ENCODE data around the gene PHF20.
"Not testable (repeated sequence)": the region's sequence is repeated elsewhere in the genome, so short reads cannot be mapped to it uniquely, and the experiment has no call there.

The PHF20 gene

DNA sequence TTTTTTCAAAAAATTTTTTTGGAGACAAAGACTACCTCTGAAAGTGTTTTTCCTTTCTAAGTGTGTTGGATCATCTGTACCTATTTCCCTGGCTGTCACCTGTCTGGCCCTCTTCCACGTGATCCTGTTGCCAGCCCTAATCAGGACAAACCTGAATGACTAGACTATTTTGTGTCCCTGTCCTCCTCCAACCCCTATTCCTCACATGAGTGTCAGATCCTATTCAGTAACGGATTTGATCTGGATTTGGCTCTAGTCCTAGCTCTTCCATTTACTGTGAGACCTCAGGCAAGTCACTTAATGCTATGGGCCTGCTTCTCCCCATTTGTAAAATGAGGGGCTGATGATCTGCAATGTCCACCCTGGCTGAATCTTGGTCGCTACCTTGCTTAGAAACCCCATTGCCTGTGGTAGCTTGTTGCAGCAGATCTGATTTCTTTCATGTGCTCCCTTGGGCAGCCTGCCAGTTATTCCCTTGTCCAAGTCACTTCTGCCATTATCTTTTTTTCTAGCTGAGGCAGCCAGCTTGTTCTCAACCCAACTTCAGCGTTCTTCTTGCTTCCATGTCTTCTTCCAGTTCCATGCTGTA lies 4.8 kb downstream of the PHF20 start:
- no peak for DNase-seq (ENCODE audit: low read depth in 2 of 2, low spot score in 1 of 2)

DNA sequence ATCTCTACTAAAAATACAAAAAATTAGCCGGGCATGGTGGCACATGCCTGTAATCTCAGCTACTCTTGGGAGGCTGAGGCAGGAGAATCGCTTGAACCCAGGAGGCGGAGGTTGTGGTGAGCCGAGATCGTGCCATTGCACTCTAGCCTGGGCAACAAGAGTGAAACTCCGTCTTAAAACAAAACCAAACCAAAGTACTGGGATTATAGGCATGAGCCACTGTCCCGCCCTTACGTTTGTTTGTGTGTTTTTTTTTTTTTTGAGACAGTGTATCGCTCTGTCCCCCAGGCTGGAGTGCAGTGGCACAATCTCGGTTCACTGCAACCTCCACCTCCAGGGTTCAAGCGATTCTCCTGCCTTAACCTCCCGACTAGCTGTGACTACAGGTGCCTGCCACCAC lies 12.0 kb downstream of the PHF20 start:
- not testable (repeated sequence) for DNase-seq (ENCODE audit: low read depth in 2 of 2, low spot score in 1 of 2)

DNA sequence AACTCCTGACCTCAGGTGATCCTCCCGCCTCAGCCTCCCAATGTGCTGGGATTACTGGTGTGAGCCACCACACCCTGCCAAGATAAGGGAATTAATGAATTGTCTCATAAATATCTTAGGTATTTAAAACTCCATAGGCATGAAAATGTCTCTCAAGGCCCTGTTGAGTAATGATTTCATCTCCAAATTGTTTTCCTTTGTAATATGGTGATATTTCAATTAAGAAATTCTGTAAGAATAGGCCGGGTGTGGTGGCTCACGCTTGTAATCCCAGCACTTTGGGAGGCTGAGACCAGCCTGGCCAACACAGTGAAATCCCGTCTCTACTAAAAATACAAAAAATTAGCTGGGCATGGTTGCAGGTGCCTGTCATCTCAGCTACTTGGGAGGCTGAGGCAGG lies 13.7 kb downstream of the PHF20 start:
- DNase-seq (ENCODE audit: low read depth in 2 of 2, low spot score in 1 of 2): not testable (repeated sequence)

DNA sequence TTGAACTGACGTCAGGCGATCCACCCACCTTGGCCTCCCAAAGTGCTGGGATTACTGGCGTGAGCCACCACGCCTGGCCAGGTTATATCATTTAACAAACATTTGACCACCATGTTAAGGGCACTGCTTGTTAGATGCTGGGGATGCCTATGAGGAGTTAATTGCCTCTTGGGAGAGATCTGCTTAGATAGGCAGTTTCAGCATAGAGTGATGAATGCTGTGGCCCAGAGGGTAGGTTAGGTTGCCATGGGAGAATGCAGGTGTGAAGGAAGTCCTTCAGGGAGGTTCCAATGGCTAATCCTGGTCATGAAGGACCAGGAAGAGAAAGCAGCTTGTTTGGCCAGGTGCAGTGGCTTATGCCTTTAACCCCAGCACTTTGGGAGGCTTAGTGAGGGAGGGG lies 17.0 kb downstream of the PHF20 start:
- no peak for DNase-seq (ENCODE audit: low read depth in 2 of 2, low spot score in 1 of 2)

DNA sequence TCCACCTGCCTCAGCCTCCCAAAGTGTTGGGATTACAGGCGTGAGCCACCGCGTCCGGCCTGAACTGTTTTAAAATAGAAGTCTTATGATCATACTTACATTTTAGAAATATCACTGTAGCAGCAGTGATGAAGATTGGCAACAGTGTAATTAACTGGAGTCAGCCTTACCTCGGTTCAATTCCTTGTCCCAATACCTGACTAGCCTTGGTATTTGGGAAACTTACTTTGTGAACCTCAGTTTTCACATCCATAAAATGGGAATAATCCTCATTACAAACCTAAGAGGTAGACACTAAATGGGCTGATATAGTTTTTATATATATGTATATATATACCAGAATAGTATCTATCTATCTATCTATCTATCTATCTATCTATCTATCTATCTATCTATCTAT lies 19.3 kb downstream of the PHF20 start:
- DNase-seq (ENCODE audit: low read depth in 2 of 2, low spot score in 1 of 2): no peak

DNA sequence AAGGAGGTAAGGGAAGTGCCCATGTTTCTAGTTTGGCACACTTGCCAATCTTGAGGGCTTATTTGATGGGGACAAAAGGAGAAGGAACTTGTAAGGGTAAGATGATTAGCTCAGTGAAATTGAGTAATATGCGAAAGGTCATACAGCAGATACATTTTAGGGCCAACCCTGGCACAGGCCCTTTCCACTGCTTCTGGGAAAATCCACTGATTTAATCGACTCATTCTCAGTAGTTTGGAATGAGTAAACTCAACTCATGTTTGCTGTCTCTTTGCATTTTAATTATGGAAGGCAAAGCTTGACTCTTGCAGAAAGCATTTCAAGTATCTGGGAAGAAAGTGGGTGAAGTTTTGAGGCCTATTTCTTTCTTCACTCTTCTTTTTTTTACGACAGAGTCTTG lies 20.0 kb downstream of the PHF20 start:
- DNase-seq (ENCODE audit: low read depth in 2 of 2, low spot score in 1 of 2): no peak

DNA sequence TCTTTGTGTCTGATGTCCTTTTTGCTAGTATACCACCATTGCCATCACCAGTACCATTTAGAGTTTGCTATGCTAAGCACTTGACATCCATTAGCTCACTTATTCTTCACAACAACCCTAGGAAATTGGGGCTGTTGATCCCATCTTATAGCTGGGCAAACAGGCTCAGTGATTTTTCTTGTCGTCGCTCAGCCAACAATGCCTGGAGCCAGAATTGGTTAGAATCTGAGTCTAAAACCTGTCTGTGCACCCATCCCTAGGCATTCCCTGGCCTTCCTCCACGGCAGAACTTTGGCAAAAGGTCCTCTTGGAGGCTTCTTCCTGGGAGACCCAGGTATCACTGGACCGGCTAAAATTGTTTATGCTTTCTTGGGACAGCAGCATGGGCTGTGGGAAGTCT lies 20.9 kb downstream of the PHF20 start:
- DNase-seq (ENCODE audit: low read depth in 2 of 2, low spot score in 1 of 2): no peak

DNA sequence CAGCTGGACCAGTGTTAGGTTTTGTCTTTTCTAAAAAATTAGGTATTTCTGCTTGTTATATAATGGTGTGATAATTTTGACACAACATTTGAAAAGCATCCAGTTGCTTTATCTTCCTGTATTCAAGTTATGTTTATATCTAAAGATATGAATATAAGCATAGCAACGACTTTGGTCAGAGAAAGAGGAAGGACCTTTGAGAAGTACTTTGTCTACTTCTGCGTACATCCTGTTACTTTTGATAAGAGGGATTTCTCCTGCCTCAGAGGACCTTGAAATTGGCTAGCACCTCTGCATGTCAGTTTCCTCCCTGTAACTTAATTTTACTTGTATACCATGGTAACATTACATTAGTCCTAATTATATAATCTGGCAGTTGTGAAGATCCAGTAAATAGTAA lies 24.8 kb downstream of the PHF20 start:
- DNase-seq (ENCODE audit: low read depth in 2 of 2, low spot score in 1 of 2): no peak

DNA sequence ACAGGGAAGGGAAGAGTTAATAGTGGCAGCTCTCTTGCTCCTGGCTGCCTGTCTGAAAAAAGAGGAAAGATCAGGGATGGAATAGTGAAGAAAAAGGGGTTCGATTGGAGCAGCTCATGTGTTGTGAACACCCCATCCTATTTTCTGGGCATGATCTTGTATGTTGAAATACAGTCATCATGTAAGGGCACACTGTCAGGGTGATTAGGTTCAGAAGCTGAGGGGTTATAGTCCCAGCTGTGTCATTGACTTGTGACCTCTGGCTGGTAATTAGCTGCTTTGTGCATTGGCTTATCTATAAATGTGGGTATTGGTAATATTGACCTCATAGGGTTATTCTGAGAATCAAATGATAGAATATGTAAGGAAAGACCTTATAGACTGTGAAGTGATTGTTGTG lies 30.1 kb downstream of the PHF20 start:
- no peak for DNase-seq (ENCODE audit: low read depth in 2 of 2, low spot score in 1 of 2)

DNA sequence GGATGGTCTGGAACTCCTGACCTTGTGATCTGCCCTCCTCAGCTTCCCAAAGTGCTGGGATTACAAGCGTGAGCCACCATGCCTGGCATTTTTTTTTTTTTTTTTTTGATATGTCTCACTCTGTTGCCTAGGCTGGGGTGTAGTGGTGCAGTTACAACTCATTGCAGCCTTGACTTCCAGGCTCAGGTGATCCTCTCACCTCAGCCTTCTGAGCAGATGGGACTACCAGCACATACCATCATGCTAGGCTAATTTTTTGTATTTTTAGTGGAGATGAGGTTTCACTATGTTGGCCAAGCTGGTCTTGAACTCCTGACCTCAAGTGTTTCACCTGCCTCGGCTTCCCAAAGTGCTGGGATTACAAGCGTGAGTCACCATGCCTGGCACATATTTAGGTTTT lies 34.3 kb downstream of the PHF20 start:
- no peak for DNase-seq (ENCODE audit: low read depth in 2 of 2, low spot score in 1 of 2)

DNA sequence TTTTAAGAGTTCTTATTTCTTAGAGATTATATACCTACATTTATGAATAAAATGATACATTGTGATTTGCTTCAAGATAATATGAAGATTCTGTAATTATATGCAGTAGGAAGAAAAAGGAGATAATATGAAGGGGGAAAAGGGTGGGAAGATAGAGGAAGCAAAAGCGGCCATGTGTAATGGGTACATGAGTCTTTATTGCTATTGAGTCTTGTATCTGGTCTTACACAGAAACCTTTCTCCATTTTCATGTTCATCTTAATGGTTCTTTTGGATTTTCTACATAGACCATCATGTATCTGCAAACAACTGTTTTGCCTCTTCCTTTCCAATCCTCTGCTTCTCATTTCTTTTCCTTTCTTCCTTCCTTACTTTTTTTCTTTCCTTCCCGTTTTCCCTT lies 36.1 kb downstream of the PHF20 start:
- no peak for DNase-seq (ENCODE audit: low read depth in 2 of 2, low spot score in 1 of 2)

DNA sequence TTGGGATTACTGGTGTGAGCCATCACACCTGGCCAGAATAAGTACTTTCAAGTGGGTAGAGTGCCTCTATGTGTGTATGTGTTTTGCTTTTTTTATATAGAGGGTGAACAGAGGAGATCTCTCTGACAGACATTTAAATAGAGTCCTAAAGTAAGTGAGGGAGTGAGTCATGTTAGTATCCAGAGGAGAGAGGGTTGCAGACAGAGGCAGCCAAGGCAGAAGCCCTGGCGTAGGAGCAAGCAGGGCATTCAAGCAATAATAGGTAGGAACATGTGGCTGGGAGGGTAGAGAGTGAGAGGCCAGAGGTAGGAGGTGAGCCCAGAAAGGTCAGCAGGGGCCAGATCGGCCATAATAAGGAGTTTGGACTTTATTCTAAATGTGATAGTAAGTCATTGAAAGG lies 48.9 kb downstream of the PHF20 start:
- DNase-seq (ENCODE audit: low read depth in 2 of 2, low spot score in 1 of 2): no peak

DNA sequence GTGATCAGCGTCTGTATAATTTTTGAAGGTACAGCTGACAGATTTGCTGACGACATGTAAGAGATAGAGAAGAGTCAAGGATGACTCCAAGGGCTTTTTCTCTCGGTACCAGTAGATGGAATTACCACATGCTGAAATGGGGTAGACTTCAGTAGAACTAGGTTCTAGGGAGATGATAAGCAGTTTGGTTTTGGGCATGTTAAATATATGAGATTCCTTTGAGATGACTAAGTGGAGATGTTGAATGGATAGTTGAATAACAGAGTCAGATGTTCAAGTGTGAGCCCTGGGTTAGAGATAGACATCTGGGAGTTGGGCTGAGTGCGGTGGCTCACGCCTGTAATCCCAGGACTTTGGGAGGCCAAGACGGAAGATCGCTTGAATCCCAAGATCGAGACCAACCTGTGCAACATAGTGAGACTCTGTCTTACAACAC lies 50.0 kb downstream of the PHF20 start:
- no peak for DNase-seq (ENCODE audit: low read depth in 2 of 2, low spot score in 1 of 2)

DNA sequence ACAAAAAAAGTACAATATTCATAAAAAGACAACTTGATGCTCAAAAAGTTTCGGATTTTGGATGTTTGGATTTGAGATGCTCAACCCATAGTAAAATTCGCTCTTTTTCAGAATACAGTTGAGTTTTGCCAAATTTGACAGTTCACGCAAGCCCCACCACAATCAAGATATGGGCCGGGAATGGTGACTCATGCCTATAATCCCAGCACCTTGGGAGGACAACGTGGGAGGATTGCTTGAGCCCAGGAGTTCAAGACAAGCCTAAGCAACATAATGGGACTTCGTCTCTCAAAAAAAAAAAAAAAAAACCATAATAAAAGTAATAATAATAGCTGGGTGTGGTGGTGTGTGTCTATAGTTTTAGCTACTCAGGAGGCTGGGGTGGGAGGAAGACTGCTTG lies 51.3 kb downstream of the PHF20 start:
- no peak for DNase-seq (ENCODE audit: low read depth in 2 of 2, low spot score in 1 of 2)

DNA sequence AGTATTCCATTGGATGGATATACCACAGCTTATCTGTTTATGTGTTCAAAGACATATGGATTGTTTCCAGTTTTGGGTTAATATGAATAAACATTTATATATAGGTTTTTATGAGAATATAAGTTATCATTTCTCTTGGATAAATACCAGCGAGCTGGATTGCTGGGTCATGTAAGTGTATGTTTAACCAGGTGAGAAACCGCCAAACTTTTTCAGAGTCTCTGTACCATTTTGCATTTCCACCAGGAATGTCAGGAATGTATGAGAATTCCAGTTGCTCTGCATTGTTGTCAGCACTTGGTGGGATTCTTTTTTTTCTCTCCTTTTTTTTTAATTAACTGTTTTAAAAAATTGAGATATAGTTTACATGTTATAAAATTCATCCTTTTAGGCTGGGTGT lies 52.1 kb downstream of the PHF20 start:
- DNase-seq (ENCODE audit: low read depth in 2 of 2, low spot score in 1 of 2): no peak

DNA sequence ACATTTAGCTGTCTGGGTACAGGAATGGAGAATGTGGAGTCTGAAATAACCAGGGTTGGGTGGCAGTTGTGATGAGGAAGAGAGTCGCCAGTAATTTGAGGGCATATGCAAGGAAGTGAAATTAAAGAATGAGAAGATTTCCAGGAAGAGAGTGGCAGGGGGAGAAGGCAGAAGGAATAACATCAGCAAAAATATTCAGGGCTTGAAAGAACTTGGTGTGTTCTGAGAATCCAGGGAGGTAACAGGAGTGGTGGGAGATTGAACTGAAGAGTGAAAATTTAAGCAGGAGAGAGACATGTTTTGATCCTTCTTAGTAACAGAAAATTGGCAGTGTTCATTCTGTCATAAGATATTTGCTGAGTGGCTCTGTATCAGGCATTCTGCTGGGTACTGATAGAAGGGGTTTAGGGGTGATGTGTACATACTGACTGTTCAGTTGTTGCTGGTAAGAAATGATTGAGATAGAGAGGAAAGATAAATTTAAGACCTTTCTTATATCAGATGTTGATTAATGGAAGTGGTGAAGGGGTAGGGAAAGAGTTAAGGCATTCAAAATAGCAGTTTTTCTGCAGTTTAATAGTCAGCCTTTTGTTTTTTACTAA lies 54.7 kb downstream of the PHF20 start:
- no peak for DNase-seq (ENCODE audit: low read depth in 2 of 2, low spot score in 1 of 2)

DNA sequence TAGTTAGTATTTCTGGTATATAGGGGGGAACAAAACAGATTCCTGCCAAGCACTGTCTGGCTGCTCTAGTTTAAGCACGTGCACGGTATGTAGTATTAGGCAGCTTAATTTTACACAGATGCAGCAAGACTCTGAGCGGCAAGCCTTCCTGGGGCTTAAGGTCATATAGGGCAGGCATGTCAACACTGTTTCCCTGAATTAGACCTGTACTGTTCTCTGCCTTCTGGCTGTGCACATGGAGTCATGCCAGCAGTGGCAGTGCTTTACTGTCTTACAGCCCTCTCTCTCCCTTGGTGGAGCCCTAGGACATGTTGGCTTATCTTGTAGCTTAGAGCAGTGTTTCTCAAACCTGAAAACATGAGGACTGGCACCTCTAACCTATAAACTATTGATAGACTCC lies 56.6 kb downstream of the PHF20 start:
- no peak for DNase-seq (ENCODE audit: low read depth in 2 of 2, low spot score in 1 of 2)

DNA sequence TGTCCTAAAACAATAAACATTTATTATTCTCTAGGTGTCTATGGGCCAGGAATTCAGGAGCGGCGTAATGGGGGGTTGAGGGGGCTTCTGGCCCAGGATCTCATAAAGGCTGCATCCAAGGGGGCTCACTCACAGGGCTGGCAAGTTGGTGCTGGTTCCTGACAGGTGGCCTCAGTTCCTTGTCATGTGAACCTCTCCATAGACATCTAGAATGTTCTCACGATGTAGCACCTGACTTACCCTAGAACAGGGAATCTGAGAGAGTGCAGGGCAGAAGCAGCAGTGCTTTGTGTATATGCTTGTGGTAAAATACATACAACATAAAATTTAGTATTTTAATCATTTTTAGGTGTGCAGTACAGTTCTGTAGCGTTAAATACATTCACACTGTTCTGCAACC lies 57.1 kb downstream of the PHF20 start:
- DNase-seq (ENCODE audit: low read depth in 2 of 2, low spot score in 1 of 2): no peak

DNA sequence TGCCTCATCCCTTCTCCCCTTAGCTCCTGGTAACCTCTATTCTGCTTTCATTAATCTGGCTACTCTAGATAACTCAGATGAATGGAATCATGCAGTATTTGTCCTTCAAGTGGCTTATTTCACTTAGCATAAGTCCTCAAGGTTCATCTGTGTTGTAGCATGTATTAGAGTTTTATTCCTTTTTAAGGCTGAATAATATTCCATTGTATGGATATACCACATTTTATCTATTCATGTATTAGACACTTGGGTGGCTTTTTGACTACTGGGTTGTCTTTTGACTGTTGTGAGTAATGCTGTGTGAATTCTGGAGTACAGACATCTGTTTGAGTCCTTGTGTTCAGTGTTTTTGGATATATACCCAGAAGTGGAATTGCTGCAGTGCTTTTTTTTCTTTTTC lies 58.4 kb downstream of the PHF20 start:
- no peak for DNase-seq (ENCODE audit: low read depth in 2 of 2, low spot score in 1 of 2)

DNA sequence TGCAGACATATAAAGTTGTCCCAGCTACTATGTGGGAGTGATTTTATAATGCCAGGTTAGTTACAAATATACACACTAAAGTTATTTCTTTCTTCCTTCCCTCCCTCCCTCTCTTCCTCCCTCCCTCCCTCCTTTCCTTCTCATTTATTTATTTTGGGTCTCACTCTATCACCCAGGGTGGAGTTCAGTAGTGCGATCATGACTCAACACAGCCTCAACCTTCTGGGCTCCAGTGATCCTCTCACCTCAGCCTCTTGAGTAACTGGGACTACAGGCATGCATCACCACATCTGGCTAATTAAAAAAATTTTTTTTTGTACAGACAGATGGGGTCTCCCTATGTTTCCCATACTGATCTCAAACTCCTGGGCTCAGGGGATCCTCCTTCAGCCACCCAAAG lies 59.2 kb downstream of the PHF20 start:
- no peak for DNase-seq (ENCODE audit: low read depth in 2 of 2, low spot score in 1 of 2)

DNA sequence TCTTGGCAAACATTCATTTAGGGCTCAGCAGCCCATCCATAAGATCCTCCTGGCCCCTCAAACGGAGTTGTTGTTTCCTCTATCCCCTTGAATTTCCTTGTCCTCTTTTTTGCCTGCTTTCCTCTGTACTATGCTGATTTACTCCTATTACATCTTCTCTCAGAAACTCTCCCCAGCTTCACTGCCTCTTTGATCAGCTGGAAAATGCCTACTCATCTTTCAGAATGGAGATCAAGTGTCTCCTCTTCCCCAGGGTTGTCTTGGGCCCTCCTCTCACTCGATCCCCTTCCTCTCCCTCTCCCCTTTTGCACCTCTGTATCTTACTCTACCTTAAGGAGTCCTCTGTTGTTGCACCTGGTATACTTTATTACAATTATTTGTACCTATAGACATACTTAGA lies 60.2 kb downstream of the PHF20 start:
- no peak for DNase-seq (ENCODE audit: low read depth in 2 of 2, low spot score in 1 of 2)

DNA sequence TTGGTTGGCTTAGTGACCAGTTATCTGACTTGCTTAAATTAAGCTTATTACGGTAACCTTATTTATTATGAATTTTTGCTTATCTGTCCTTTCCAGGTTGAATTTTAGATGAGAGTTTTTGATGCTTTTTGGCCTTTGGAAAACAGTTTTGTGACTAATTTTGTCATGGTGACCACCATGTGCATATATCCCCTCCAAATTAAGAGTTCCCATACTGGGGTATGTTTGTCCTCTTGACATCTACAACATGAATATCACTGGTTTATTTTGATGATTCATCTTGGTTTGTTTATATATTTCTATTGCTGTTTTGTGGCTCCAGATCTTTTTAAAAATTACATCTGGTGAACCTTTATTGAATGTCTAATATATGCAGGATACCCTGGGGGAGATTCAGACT lies 61.4 kb downstream of the PHF20 start:
- no peak for DNase-seq (ENCODE audit: low read depth in 2 of 2, low spot score in 1 of 2)

DNA sequence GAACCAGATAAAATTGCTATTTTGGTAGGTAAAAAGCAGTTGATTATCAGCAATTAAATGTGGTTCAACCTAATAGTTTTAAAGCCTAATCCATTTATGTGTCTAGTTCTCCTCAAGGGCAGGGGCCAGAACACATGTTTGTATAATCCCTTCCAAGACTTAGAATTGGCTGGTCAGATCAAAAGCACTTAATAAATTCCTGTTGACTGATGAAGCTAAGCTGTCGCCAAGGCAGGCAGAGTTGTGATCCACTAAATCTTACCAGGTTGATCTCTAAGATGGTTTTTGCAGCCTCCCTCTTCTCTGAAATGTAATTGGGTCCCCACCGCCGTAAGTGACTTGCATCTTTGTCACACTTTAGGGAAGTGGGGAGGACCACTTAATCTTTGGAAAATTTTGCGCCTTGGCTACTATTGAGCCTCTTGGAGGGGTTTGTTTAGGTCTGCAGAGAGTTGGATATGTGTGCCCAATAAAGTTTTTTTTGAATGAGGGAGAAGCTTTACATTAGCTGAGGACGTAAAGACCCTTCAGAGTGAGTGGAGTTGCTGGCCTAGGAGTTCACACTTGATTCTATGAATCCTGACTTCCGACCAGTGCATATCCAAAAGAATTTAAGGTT lies 65.9 kb downstream of the PHF20 start:
- DNase-seq (ENCODE audit: low read depth in 2 of 2, low spot score in 1 of 2): no peak
